Activated T-cell treated with anti-CD3 and anti-CD28 coated beads, Interleukin-2, amount 50 U/mL, for 48 hours (primary cell): ENCODE data around the gene LAMA4.
A peak's percentile ranks its signal among the peaks of the same experiment; 100 is the strongest.

Source experiments
- DNase-seq, 2 experiments: peaks; one replicate each; pipeline ENCODE4 v3.0.0-alpha.2; 2020

The LAMA4 gene

GRCh38 chr6:112275365-112275764 is 21.0 kb upstream of the LAMA4 start:
- DNase-seq, result no peak

- no peak for DNase-seq
These were observed 20.4 kb upstream of the LAMA4 start for GRCh38 chr6:112274774-112275173.

- no peak for DNase-seq
These were observed 18.4 kb upstream of the LAMA4 start for GRCh38 chr6:112272799-112273198.

GRCh38 chr6:112270756-112271155 is 16.4 kb upstream of the LAMA4 start:
- no peak for DNase-seq

GRCh38 chr6:112269979-112270566 is 15.7 kb upstream of the LAMA4 start:
- no peak for DNase-seq

GRCh38 chr6:112269114-112269513 is 14.7 kb upstream of the LAMA4 start:
- DNase-seq, result no peak

- DNase-seq, result no peak
These were observed 14.3 kb upstream of the LAMA4 start for GRCh38 chr6:112268654-112269053.

GRCh38 chr6:112268019-112268418 is 13.7 kb upstream of the LAMA4 start:
- DNase-seq, result no peak

- no peak for DNase-seq
These were observed 12.0 kb upstream of the LAMA4 start for GRCh38 chr6:112266331-112266730.

GRCh38 chr6:112259337-112259675 is 4.9 kb upstream of the LAMA4 start:
- DNase-seq, result no peak

GRCh38 chr6:112258642-112259336 is 4.4 kb upstream of the LAMA4 start:
- no peak for DNase-seq

- no peak for DNase-seq
These were observed 3.0 kb upstream of the LAMA4 start for GRCh38 chr6:112257178-112257855.

GRCh38 chr6:112254921-112255320 is 554 bp upstream of the LAMA4 start:
- DNase-seq, result no peak

GRCh38 chr6:112253498-112253840 is 898 bp downstream of the LAMA4 start:
- peak in 1 of 2 experiments; percentile 25 for DNase-seq

GRCh38 chr6:112252571-112253497 is 1.5 kb downstream of the LAMA4 start:
- DNase-seq, result no peak

- DNase-seq, result no peak
These were observed 3.0 kb downstream of the LAMA4 start for GRCh38 chr6:112251171-112251875.

GRCh38 chr6:112249489-112249888 is 4.9 kb downstream of the LAMA4 start:
- DNase-seq, result no peak

GRCh38 chr6:112247275-112247674 is 7.1 kb downstream of the LAMA4 start:
- DNase-seq, result no peak

- no peak for DNase-seq
These were observed 8.7 kb downstream of the LAMA4 start for GRCh38 chr6:112245511-112246203.

GRCh38 chr6:112243861-112244827 is 10.2 kb downstream of the LAMA4 start:
- DNase-seq, result no peak
